TTC549 (cell line): ENCODE measurements around the gene TAF10.

Experiments used
- FAIRE-seq: peaks from 2 replicates; lab custom pipeline; 2012; peaks lifted over from hg19 to GRCh38; lab: Jason Lieb, UNC

The TAF10 gene

DNA sequence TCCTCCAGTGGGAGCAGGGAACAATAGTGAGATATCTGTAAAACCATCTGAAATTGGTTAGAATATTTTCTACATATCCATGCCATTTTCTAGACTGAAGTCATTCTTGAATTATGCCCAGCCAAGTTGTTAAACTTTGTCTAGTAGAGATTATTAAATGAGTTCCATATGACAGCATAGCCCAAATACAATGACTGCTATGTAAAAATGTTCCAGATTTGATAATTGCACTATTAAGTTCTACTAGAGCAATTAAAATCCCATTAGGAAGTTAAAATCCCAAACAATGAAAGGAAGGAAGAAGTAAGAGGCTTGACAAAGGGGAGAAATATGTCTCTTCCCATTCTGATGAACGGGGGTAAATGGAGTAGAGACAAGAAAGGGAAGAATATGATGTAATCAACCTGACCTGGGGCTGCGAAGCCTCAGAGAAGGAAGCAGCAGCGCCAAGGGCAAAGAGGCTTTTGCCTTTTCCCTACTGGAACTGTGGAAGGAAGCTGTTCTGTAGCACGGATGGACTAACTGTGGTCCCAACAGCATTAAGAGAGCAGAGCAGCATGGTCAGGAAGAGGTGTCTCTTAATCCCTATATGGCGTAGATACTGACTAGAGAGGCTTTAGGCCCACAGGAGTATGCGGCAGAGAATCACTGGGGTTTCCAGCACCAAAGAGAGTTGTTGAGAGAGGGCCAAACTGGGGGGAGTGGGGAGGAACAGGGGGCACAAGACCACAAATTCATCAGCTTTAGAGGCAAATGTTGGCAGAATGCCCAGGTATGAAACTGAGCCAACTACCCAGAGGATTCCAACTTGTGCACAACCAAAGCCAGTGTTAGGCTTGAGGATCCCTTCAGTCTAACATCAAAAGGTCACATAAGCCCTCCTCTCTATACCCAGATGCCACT lies 35.3 kb downstream of the TAF10 start:
- FAIRE-seq: no peak

DNA sequence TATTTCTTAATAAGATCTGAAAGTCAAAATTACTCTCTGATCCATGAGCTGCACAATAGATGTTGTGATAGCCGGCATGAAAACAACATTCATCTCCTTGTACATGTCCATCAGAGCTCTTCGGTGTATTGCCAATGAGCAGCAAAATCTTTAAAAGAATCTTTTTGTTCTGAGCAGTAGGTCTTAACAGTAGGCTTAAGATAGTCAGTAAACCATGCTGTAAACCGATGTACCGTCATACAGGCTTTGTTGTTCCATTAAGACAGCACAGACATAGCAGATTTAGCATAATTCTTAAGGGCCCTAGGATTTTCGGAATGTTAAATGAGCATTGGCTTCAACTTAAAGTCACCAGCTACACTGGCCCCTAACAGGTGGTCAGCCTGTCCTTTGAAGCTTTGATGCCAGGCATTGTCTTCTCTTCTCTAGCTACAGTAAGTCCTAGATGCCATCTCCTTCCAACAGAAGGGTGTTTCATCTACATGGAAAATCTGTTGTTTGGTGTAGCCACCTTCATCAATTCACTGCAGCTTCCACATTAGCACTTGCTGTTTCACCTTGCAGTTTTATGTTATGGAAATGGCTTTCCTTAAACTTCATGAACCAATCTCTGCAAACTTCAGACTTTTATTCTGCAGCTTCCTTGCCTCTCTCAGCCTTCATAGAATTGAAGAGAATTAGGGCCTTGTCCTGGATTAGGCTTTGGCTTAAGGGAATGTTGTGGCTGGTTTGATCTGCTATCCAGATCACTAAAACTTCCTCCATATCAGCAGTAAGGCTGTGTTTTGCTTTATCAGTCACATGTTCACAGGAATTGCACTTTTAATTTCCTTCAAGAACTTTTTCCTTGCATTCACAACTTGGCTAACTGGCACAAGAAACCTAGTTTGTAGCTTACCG lies 37.0 kb downstream of the TAF10 start:
- no peak for FAIRE-seq

DNA sequence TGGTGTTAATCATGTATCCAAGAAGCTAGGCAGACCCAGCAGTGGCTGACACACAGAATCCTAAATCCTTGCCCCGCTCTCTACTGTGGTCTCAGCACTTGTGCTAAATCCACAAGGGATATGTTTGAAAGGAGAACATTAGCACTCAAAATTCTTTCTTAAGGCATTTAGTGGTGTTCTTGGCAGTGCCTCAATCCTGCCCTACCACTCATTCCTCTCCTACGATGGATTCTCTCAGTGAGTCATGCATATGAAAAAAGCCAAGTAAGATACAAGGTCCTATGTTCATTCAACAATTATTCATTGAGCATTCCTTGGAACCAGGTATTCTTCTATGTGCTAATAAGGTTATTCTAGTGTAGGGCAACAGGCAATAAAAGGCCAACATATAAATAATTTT lies 39.8 kb downstream of the TAF10 start:
- FAIRE-seq: no peak

DNA sequence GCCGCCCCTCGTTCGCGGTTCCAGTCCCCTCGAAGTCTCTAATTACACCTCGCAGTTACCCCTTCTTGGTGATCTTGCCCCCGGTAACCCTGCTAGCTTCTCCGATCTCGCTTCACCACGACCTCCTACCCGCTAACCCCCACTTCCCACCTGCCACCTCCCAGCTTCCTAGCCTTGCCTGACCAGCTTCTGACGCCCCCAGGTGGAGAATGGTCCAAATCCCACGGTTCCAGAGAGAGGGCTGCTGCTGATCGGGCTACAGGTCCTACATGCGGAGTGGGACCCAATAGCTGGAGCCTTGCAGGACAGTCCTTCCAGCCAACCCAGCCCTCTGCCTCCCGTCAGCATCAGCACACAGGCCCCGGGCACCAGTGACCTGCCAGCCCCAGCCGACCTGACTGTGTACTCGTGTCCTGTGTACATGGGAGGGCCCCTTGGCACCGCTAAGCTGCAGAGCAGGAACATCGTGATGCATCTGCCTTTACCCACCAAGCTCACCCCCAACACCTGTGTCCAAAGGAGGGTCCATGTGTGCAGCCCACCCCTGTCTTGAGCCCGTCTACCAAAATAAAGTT lies 40.5 kb downstream of the TAF10 start:
- no peak for FAIRE-seq

DNA sequence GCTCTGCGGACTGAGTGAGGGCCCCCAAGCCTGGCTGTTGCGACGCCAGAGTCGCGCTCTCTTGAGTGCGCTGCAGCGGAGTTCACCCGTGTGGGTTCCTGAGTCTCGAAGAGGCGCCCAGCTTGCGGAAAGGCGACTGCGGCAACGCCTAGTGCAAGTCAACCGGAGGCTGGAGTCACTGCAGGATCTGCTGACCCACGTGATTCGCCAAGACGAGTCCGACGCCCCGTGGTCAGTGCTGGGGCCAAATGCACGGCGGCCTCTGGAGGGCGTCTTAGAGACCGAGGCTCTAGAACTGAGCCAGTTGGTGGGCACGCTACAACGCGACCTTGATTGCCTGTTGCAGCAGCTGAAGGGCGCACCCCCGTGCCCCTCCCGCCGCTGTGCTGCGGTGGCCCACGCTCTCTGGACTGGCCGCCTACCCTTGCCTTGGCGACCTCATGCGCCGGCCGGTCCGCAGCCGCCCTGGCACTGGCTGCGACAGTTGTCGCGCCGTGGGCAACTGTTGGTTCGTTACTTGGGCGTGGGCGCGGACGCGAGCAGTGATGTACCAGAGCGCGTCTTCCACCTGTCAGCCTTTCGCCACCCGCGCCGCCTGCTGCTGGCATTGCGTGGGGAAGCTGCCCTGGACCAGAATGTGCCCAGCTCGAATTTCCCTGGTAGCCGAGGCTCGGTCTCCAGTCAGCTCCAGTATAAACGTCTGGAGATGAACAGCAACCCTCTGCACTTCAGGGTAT lies 41.2 kb downstream of the TAF10 start:
- FAIRE-seq: no peak

DNA sequence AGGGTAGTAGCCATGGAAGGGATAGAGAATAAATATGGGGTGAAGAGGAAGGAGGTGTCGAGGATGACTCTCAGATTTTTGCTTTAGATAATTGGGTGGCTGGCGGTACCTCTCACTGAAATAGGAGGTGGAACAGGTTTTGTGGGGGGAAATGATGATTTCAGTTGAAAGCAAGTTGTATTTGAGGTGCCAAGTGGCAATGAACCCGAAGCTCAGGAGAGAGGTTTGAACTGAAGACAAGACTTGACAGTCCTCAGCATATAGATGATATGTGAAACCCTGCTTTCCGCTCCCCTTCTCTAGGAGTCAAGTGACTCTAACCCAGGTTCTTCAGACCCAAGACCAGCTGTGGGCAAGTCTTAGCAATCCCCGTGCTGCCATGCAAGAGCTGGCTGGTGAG lies 42.3 kb downstream of the TAF10 start:
- no peak for FAIRE-seq

DNA sequence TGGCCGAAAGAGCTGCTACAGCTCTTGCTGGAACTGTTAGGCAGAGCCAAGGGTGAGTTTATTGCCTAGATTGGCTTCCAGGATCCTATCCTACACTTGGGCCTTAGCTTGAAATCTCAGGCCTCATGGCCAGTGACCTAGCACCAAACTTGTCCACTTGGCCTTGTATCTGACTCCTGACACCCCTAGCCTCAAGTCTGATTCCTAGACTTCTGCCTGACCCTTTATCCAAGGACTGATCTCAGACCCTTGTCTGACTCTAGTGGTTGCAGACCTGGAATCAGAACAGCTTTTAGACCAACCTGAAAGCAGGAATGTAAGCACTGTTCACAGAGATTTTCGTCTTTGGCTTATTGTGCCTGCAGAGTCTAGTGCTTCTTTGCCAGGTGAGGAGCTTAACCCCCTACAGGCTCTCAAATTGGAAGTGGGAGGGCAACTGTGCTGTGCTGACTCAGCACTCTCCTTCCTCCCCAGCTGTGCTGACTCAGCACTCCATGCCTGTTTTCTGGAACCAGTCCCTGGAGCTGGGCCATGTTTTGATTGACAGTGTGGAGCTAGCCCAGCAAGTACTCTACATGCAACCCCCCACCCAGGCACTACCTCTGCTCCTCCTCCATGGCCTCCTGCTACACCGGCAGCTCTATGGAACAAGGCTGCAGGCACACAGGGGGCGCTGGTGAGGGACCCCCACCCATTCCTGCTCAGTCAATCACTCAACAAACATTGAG lies 43.7 kb downstream of the TAF10 start:
- FAIRE-seq: no peak

DNA sequence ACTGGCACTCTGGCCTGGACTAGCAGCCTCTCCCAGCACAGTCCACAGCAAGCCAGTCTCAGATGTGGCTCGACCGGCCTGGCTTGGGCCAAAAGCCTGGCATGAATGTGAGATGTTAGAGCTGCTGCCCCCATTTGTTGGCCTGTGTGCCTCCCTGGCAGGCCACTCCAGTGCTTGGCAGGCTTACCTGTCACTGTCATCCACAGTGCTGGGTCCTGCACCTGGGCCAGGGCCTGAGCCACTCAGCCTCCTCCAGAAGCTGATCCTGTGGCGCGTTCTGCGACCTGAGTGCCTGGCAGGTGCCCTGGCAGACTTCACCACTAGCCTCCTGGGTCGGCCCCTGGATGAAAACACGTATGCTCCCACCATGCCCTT lies 44.7 kb downstream of the TAF10 start:
- FAIRE-seq: no peak

DNA sequence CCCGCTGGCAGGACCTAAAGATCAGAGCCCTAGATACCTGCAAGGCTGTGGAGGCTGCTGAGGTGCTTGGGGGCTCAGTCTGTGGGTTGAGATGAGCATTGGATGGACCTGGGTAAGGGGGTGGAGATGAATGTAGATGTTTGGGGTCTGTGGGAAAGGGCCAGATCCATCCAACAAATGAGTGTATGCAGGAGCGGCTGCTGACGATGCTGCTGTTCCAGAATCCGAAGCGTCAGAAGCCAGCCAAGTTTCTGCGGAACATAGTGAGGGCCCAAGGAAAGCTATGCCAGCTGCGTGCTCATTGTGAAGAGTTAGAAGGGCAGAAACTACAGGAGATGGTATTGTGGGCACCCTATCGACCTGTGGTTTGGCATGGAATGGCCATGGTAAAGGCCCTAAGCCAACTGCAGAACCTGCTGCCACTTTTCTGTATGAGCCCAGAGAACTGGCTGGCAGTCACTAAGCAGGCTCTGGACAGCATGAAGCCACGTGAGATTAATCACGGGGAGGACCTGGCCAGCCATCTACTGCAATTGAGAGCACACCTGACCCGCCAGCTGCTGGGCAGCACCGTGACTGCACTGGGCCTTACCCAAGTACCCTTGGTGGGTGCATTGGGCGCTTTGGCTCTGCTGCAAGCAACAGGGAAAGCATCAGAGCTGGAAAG lies 45.2 kb downstream of the TAF10 start:
- no peak for FAIRE-seq

DNA sequence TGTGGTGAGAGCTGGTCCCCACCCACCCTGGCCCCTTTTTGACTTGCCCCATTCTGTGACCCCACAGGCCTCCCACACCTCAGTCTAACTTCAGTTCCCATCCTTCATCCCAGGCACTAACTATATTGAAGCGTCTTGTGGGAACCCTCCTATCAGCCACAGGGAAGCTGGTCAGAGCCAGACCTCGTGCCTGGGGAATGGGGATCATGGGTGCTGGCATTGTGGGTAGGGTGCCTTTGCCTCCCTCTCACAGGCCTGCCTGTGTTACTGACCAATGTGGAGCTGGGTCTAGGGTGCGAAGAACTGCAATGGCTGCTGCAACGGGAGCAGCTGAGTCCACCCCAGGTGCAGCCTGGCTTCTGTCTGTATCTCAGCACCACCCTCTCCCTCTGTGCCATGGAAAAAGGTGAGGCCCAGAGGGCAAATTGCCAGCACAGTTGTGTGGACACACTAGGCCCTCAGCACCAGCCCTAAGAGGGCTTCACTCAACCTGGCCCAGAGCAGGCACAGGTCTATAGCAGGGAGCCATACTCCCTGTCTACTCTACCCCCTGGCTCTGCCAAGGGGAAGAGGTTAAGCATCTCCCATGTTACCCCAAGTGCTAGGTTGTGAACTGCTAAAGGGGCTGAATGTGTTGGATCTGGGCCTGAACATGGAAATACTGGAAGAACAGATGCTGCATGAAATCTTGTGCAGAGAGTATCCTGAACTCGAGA lies 45.9 kb downstream of the TAF10 start:
- FAIRE-seq: no peak

DNA sequence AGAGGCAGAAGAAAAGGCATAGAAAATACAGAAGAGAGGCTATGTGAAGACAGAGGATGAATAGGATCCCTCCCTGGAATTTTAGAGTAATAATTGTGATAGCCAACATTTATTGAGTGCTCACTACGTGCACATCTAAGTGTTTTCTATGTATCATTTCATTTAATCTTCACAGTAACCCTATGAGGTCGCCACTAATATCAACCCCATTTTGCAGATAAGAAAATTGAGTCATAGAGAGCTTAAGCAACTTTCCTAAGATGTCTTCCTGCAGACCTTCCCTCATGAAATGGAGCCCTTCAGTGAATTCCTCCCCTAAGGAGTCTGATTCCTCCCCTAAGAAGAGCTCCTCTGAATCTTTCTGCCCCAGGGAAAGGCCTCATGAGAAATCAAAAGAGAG lies 46.7 kb downstream of the TAF10 start:
- FAIRE-seq: no peak

DNA sequence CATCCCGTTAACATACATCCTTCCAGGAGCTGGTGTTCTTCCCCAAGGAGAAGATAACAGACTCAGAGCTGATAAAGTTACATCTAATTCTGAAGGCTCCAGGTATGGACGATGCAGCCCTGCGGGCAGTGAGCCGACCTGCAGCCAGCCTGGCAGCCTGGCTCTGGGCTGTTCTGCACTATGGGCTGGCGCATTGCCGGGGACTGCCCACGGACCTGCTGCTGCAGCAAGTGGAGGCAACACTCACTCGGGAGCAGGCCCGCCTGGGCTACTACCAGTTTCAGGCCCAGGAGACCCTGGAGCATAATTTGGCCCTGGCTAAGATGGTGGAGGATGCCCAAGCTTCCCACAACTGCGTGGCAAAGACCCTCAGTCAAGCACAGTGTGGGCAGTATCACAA lies 48.3 kb downstream of the TAF10 start:
- FAIRE-seq: no peak

DNA sequence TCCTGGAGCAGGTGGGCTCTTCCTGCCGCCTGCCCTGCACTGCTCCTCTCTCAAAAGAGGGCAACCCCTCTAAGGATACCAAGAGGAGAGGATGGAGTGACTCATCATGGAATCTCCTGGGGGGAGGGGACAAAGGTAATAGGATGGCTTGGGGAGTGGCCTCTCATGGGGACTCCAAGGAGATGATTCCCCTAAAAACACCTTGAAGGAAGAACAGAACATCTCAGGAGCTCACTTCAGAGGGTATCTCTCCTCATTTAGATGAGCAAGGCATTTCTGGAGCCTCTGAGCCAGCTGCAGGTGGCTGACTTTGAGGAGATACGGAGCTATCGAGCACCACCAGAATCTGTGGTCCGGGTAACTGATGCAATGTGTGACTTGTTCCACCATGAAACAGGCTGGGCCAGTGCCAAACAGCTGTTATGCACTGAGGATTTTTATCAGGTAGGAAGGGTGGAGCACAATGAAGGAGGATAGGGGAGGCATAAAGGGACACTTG lies 48.8 kb downstream of the TAF10 start:
- FAIRE-seq: no peak

DNA sequence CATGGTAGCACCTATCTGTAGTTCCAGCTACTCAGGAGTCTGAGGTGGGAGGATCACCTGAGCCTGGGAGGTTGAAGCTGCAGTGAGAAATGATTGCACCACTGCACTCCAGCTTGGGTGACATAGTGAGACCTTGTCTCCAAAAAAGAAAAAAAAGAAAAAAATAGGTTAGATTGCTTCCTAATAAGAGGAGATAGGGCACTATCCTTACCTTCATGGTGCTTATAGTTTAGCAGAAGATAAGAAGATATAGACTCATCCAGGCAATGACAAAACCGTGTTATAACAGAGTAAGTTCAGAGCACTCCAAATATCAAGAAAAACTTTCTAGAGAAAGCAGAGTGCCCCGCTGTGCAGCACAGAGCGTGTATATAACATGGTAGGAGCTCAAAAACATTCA lies 50.7 kb downstream of the TAF10 start:
- FAIRE-seq: no peak
